ENCODE results near the gene RPUSD4. TPM values are rescaled to one million over a fixed set of nuclear protein-coding genes. Genes with fewer than 3 reads are reported as not detected.

The RPUSD4 gene
- total RNA-seq, 1 experiment from 2014 or later, result 42.9 TPM

- H3K9me3 ChIP-seq (ENCODE audit: control insufficient read depth, low read depth, low read length), result no peaks in the 10 kb centered on the region
- peak overlapping the region; percentile 6 for H3K9ac ChIP-seq (ENCODE audit: extremely low read depth, insufficient read length, low read length)
- H3K4me2 ChIP-seq (ENCODE audit: insufficient read depth, insufficient read length, low read length), result no peak overlapping the region
- H2BK20ac ChIP-seq (ENCODE audit: low read depth, low read length, poor library complexity, severe bottlenecking), result no peak overlapping the region
- no peak overlapping the region for H2BK120ac ChIP-seq (ENCODE audit: low read depth, low read length, poor library complexity, severe bottlenecking)
- no CpG with 5 or more reads among the region's 11 CpGs for WGBS (ENCODE audit: extremely low coverage, insufficient read length, low lambda C conversion rate)
- no peak overlapping the region for H4K8ac ChIP-seq (replicated peaks; ENCODE audit: insufficient read length, low read depth, low read length)
- no peak overlapping the region for H2BK12ac ChIP-seq (ENCODE audit: insufficient read length, low read depth, low read length)
- no peak overlapping the region for H4K91ac ChIP-seq (ENCODE audit: insufficient read length, low read depth, low read length)
- H4K5ac ChIP-seq (ENCODE audit: insufficient read length, low read depth, low read length), result no peak overlapping the region
- TF ChIP-seq CTCF (conservative IDR thresholded peaks at IDR 0.05), result no peak
- no peaks in the 10 kb centered on the region for H3K27me3 ChIP-seq (ENCODE audit: insufficient read depth, low read length)
- Mint-ChIP-seq H3K4me3 (no peak overlapping the region), H3K36me3 (ENCODE audit: insufficient read depth in 1 of 3, low read depth in 3 of 3) (peaks cover 0 to 5% (median 2%) of the 10 kb centered on the region in 3 experiments; a peak in 4 of 7 replicates), H3K9me3 (no peaks in the 10 kb centered on the region; a peak in 1 of 5 replicates), H3K27me3 (ENCODE audit: low read depth) (no peaks in the 10 kb centered on the region), H3K27ac (peak overlapping the region in 1 of 3 experiments; percentile 48; a peak in 2 of 7 replicates), H3K4me1 (peaks cover 4 to 5% of the 10 kb centered on the region in 2 experiments)
- no peak overlapping the region for H3K27ac ChIP-seq (ENCODE audit: insufficient read length, low read depth, low read length)
- H2AK5ac ChIP-seq (ENCODE audit: insufficient read length, low read length), result no peak overlapping the region
- no peaks in the 10 kb centered on the region for H3K23me2 ChIP-seq (ENCODE audit: insufficient read length, low read depth, low read length, poor library complexity, severe bottlenecking)
- no peaks in the 10 kb centered on the region for H3K79me1 ChIP-seq (ENCODE audit: insufficient read depth, low read depth, low read length, poor library complexity, severe bottlenecking)
- H3K4ac ChIP-seq (ENCODE audit: low read depth, low read length), result no peak overlapping the region
- no peak overlapping the region for H3K18ac ChIP-seq (ENCODE audit: insufficient read length, low read depth, low read length)
- H3T11ph ChIP-seq (ENCODE audit: low read length), result no peak overlapping the region
- H2BK5ac ChIP-seq (ENCODE audit: insufficient read length, low read length), result no peak overlapping the region
- DNase-seq, result no peak
- H3K23ac ChIP-seq (ENCODE audit: insufficient read length, low read depth, low read length), result no peak overlapping the region
- H3K79me2 ChIP-seq (ENCODE audit: insufficient read depth, low read length), result no peaks in the 10 kb centered on the region
- H4K20me1 ChIP-seq (ENCODE audit: control insufficient read depth, insufficient read depth, insufficient read length), result no peaks in the 10 kb centered on the region
- H3K56ac ChIP-seq (ENCODE audit: insufficient read length, low read depth, low read length), result no peak overlapping the region
- H3K4me1 ChIP-seq (ENCODE audit: insufficient read depth, low read length), result no peaks in the 10 kb centered on the region
- H2BK15ac ChIP-seq (ENCODE audit: low read depth, low read length), result no peak overlapping the region
- no peak overlapping the region for H2AFZ ChIP-seq (ENCODE audit: low read length)
- no peak overlapping the region for H3K14ac ChIP-seq (ENCODE audit: insufficient read depth, low read length)
Observed at GRCh38 chr11:126182787-126183445, 28.5 kb downstream of the RPUSD4 start.
